Superior temporal gyrus (tissue), 1 donor: ENCODE data around the gene ATP6V0E1.
"Not testable (repeated sequence)": the region's sequence is repeated elsewhere in the genome, so short reads cannot be mapped to it uniquely, and the experiment has no call there.

Experiments
- DNase-seq: peaks from one replicate; pipeline ENCODE4 v3.0.0-alpha.2; 2016; ENCODE audit errors: extremely low spot score

The ATP6V0E1 gene

DNA sequence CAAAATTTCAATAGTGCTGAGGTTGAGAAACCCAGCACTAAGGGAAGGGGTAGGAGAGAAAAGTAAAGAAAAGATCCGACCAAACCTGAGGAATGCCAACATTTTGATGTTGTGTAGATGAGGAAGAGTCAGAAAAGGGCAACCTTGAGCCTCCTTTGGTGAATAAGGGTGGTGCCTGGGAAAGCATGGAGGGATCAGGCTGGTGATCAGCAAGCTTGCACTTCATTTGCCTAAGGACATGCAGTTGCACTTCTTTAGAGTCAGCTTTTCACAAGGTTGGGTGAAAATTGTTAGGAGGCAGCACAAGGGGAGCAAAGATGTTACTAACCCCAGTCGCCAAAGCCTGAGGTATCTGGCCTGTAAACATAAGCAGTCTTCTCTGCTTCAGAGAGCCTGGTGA lies 20.4 kb downstream of the ATP6V0E1 start:
- no peak for DNase-seq

DNA sequence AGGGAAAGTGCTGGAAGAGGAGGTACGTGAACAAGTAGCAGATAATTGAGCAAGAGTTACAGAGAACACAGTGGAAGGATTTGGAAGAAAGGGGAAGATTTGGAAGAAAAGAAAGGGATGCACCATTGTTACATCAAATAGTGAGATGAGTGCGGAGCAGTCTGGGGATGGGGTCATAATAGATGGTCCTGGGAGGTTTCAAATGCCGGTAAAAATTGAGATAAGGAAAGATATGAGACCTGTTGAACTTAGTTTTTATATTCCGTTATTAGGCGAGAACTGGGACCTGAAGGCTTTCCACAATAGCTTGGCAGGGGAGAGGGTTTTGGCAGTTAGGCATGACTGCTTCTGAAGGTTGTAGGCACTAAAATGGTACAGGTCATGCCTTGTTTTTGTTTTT lies 20.9 kb downstream of the ATP6V0E1 start:
- DNase-seq, result no peak

GRCh38 chr5:173010021-173010420 lies 26.4 kb downstream of the ATP6V0E1 start:
- no peak for DNase-seq

GRCh38 chr5:173010547-173011464 lies 27.2 kb downstream of the ATP6V0E1 start:
- DNase-seq, result peak; percentile 64

- DNase-seq, result no peak
Observed at GRCh38 chr5:173011566-173011965, 28.0 kb downstream of the ATP6V0E1 start.

- no peak for DNase-seq
Observed at GRCh38 chr5:173012882-173013281, 29.3 kb downstream of the ATP6V0E1 start.

DNA sequence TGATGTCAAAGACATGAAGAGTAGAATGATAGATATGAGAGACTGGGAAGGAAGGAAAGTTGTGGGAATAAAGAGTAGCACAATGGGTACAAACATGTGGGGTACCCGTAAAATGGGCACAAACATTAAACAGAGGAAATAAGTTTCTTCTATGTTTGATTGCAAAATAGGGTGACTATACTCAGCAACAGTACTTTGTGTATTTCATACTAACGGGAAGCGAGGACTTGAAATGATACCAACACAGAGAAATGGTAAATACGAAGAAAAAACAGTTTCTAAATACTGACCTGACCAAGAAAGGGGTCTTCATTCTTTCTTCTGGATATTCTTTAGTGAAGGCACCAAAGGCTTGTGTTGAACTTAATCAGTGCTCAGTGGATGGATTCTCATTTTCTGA lies 31.1 kb downstream of the ATP6V0E1 start:
- no peak for DNase-seq

- DNase-seq, result no peak
Observed at GRCh38 chr5:173015192-173015591, 31.6 kb downstream of the ATP6V0E1 start.

DNA sequence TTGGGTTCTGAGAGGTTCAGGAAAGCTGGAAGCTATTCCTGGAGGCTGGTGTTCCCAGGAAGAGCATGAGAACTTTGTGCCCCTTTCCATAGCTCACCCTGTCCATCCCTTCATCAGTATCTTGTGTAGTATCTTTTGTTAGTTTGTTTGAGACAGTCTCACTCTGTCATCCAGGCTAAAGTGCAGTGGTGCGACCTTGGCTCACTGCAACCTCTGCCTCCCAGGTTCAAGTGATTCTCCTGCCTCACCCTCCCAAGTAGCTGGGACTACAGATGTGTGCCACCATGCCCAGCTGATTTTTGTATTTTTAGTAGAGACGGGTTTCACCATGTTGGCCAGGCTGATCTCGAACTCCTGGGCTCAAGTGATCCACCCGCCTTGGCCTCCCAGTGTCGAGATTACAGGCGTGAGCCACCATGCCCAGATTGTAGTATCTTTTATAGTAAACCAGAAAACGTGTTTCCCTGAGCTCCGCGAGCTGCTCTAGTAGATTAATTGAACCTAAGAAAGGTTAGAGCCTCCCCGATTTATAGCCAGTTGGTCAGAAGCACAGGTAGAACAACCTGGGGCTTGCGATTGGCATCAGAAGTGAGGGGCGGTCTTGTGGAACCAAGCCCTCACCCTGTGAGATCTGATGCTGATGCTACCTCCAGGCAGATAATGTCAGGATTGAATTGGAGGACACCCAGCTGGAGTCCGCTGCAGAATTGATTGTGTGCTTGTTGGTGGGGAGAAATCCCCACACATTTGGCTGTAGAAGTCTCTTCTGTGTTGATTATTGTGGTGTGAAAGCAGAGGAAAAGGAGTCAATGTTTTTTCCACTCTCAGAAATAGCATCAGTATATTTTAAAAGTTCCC lies 32.3 kb downstream of the ATP6V0E1 start:
- DNase-seq, result no peak

DNA sequence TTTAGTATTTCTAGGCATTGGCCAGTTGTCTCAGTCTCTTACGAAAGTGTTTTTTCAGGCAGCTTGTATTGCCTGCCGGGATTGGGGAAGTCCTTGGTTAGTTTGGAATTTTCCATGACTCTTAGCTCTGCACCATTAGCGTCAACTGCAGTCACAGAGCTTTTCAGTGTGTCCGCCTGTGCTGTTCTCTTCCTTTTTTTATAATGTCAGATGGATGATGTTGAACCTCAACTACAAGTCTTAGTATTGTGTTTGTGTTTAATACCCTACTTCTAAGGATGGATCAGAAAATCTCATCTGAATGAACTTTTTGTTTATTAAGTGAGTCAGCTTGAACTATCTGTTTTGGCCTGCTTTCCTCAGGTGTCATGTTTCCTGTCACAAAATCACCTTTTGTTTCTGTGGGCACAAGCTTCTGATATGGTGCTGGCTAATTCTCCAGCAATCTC lies 33.1 kb downstream of the ATP6V0E1 start:
- DNase-seq, result peak; percentile 76

- DNase-seq, result not testable (repeated sequence)
Observed at GRCh38 chr5:173017087-173017486, 33.5 kb downstream of the ATP6V0E1 start.

DNA sequence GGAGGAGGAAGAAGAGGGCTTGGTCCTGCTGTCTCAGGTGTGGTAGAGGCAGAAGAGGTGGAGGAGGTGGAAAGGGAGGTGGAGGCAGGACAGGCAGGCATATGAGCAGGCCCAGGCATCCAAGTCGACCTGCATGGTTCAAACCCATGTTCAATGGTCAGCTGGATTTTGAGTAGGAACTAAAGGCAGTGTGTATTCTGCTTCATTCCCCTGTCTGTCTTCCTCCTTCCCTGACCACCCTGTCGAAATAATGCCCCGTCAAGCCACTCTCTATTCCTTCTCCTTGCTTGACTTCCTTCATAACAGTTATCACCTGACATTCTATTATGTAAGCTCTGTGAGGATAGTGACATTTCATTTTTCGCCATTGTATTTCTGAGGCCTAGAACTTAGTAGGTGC lies 34.8 kb downstream of the ATP6V0E1 start:
- no peak for DNase-seq

DNA sequence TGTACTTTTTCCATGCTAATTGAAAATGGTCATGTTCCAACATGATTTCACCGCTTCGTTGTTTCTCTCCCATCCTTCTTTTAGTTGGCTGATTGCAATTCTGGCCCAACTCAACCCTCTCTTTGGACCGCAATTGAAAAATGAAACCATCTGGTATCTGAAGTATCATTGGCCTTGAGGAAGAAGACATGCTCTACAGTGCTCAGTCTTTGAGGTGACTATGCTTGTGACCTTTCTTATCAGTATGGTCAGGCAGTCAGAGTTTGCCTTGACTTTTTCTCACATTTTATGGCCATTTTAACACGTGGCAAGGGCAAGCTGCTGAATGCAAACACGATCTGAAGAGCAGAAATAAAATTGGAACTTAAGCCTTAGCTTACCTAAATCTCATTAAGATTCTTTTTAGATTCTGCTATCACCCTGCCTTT lies 36.6 kb downstream of the ATP6V0E1 start:
- no peak for DNase-seq

- peak; percentile 73 for DNase-seq
Observed at GRCh38 chr5:173020643-173021042, 37.1 kb downstream of the ATP6V0E1 start.

DNA sequence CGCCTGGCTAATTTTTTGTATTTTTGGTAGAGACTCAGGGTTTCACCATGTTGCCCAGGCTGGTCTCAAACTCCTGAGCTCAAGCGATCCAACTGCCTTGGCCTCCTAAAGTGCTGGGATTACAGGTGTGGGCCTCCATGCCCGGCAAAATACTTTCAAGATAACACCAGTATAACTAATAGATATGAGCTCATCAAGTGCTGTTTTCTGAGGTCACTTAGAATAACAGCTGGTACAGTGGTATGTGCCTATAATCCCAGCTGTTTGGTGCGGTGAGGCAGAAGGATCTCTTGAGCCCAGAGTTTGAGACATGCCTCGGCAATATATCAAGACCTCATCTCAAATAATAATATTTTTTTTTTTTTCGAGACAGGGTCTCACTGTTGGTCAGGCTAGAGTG lies 42.1 kb downstream of the ATP6V0E1 start:
- no peak for DNase-seq

DNA sequence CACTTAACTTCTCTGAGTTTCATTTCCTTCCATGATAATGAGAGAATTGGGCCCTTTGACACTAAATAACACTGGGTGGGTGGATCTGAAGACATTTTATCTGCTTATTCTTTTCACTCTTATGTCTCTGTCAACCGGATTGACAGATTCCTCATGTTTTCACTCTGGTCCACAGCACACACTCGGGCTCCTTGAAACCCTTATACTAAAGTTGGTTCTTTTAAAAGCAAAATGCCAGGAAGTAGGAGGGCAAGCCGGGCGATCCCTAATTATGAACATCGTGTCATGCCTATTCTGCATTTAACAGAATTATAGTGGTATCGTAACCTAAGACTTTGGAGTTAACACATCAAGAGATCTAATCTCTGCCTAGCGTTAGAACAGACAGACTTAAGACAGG lies 44.3 kb downstream of the ATP6V0E1 start:
- no peak for DNase-seq

DNA sequence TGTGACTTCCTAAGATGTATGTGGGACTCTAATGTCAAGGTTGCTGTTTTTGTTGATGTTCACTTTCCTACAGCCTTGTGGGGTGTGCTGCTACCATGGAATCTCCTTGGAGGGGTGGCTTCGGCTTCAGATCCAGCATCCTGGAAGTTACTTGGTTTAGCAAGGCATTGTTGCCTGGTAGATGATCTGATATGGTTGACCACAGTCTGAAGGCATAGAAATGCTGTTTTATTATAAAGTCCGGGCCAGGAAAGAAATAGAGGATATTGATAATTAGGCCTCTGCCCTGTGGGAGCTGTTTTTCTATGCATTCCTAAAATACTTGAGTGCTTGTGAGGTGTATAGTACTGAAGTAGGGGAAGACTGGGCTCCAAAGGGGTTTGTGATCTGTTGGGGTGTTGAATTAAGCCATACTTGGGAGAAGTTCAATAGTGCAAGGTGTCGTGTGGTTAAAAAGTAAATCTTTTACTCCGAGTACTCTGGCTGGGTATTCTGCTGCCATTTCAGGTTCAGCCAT lies 45.3 kb downstream of the ATP6V0E1 start:
- no peak for DNase-seq

GRCh38 chr5:173029499-173029921 lies 45.9 kb downstream of the ATP6V0E1 start:
- DNase-seq, result no peak

GRCh38 chr5:173032096-173032495 lies 48.5 kb downstream of the ATP6V0E1 start:
- DNase-seq, result not testable (repeated sequence)

DNA sequence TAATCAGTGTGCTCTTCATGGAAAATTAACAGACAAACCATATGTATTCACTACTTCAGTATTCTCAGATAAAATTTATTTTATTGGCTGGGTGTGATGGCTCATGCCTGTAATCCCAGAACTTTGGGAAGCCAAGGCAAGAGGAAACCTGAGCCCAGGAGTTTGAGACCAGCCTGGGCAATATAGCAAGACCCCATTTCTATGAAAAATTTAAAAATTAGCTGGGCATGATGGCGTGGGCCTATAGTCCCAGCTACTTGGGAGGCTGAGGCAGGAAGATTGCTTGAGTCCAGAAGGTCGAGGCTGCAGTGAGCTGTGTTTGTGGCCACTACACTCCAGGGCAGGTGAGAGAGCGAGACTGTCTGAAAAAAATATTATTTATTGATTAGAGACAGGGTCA lies 49.2 kb downstream of the ATP6V0E1 start:
- no peak for DNase-seq

GRCh38 chr5:173033923-173034322 lies 50.4 kb downstream of the ATP6V0E1 start:
- no peak for DNase-seq
